ENCODE data around the gene DENND5B.

DNA sequence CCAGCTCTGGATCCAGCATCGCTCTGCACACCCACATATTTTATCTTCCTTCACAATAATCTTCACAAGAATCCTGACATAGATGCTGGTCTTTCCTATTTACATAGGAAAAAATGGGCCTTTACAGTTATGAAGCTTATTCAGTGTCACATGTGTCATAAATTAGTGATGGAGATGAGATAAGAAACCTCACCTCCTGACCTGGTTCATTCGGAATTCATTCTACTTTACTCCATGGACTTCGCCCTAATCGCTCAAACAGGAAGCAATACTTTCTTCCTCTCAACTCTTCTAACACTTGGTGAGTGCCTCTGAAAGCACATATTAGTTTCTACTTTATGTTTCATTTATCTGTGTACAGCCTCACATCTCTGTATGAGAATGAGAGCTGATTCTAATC, 253.0 kb downstream of the DENND5B start:
- TF ChIP-seq POLR2AphosphoS5 (IDR thresholded peaks at IDR 0.05; ENCODE audit: low read depth, low read length) (no peak), TAF1 (IDR thresholded peaks at IDR 0.05; ENCODE audit: borderline replicate concordance, insufficient read depth, low read length) (no peak)

Data from PFSK-1 (cell line).